ENCODE data around the gene EFHD2. TPM values are rescaled to one million over a fixed set of nuclear protein-coding genes. Genes with fewer than 3 reads are reported as not detected.

The EFHD2 gene
- total RNA-seq, 1 experiment from 2014 or later = 69.7 TPM

- RAD21 ChIA-PET (ENCODE audit: low non-redundant PET in 1 of 2, low total read pairs in 2 of 2, uncharacterized antibody in 2 of 2, unreplicated experiment in 2 of 2) = no interaction called here
- DNase-seq (ENCODE audit: low read depth, low spot score) = no peak
- Histone ChIP-seq H3K9ac (ENCODE audit: low read length) (no peak overlapping the region), H4K20me1 (ENCODE audit: insufficient read depth) (no peaks in the 10 kb centered on the region), H3K36me3 (ENCODE audit: control insufficient read depth in 1 of 2, insufficient read depth in 2 of 2, low read length in 2 of 2) (no peaks in the 10 kb centered on the region), H3K9me3 (ENCODE audit: control insufficient read depth in 1 of 2, insufficient read depth in 1 of 2, low read depth in 1 of 2, low read length in 2 of 2) (no peaks in the 10 kb centered on the region), H3K4me1 (ENCODE audit: control insufficient read depth in 1 of 2, insufficient read depth in 2 of 2, low read length in 2 of 2) (no peaks in the 10 kb centered on the region), H3K4me2 (ENCODE audit: low read length) (no peak overlapping the region), H3K9me2 (ENCODE audit: insufficient read depth) (no peaks in the 10 kb centered on the region), H3K4me3 (replicated peaks in 1 of 2; ENCODE audit: low read depth in 1 of 2, low read length in 2 of 2) (no peak overlapping the region), H3K27me3 (ENCODE audit: insufficient read depth, low read length) (no peaks in the 10 kb centered on the region), H2AFZ (ENCODE audit: low read depth, low read length, poor library complexity, severe bottlenecking) (no peak overlapping the region), H3K79me2 (ENCODE audit: insufficient read depth, low read length) (no peaks in the 10 kb centered on the region), H3K27ac (ENCODE audit: low read depth, low read length) (no peak overlapping the region)
- TF ChIP-seq, protein P1, sequence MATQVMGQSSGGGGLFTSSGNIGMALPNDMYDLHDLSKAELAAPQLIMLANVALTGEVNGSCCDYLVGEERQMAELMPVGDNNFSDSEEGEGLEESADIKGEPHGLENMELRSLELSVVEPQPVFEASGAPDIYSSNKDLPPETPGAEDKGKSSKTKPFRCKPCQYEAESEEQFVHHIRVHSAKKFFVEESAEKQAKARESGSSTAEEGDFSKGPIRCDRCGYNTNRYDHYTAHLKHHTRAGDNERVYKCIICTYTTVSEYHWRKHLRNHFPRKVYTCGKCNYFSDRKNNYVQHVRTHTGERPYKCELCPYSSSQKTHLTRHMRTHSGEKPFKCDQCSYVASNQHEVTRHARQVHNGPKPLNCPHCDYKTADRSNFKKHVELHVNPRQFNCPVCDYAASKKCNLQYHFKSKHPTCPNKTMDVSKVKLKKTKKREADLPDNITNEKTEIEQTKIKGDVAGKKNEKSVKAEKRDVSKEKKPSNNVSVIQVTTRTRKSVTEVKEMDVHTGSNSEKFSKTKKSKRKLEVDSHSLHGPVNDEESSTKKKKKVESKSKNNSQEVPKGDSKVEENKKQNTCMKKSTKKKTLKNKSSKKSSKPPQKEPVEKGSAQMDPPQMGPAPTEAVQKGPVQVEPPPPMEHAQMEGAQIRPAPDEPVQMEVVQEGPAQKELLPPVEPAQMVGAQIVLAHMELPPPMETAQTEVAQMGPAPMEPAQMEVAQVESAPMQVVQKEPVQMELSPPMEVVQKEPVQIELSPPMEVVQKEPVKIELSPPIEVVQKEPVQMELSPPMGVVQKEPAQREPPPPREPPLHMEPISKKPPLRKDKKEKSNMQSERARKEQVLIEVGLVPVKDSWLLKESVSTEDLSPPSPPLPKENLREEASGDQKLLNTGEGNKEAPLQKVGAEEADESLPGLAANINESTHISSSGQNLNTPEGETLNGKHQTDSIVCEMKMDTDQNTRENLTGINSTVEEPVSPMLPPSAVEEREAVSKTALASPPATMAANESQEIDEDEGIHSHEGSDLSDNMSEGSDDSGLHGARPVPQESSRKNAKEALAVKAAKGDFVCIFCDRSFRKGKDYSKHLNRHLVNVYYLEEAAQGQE (IDR thresholded peaks at IDR 0.05; ENCODE audit: low read depth) = no peak
- TF ChIP-seq SIN3A (IDR thresholded peaks at IDR 0.05; ENCODE audit: low read depth) (no peak), TCF7L2 (IDR thresholded peaks at IDR 0.05; ENCODE audit: borderline replicate concordance, extremely low read depth, insufficient read depth, insufficient read length) (no peak), EZH2phosphoT487 (IDR thresholded peaks at IDR 0.05; ENCODE audit: borderline replicate concordance) (no peak), CEBPB (IDR thresholded peaks at IDR 0.05; ENCODE audit: low read depth) (no peak), SRF (IDR thresholded peaks at IDR 0.05; ENCODE audit: low read depth) (no peak), EGR1 (IDR thresholded peaks at IDR 0.05; ENCODE audit: low read depth) (no peak), ELF1 (IDR thresholded peaks at IDR 0.05; ENCODE audit: borderline replicate concordance, low read depth) (no peak)
- CTCF ChIA-PET = interaction anchor here (0.9 kb wide), 1 partner anchor 77 kb away, joined by 3 read pairs; no protein-coding TSS in a partner anchor
- ATAC-seq = no peak
- intact Hi-C loops (cut with micrococcal nuclease) = no loop called here
- POLR2A ChIA-PET = interaction anchor here (0.6 kb wide), 1 partner anchor 15 kb away, joined by 3 read pairs; no protein-coding TSS in a partner anchor
- BruUV-seq (replicated peaks) = no TSS peak
Measured at GRCh38 chr1:15399710-15400109, 10.0 kb upstream of the EFHD2 start.

Data from HCT116 (cell line).